CD14-positive monocyte (primary cell): ENCODE measurements around the gene GPS2. TPM values are rescaled to one million over a fixed set of nuclear protein-coding genes. Genes with fewer than 3 reads are reported as not detected.

Experiments
- DNase-seq, 3 donors: peaks; one replicate each; pipeline ENCODE4 v3.0.0-alpha.2; 2011 to 2022
- H2AFZ ChIP-seq: 2 replicates; pipeline ENCODE4 v1.6.0; 2012; ENCODE audit warnings: mild to moderate bottlenecking, low read depth, low read length, inconsistent platforms; ENCODE audit not compliant: insufficient read depth, poor library complexity, severe bottlenecking
- H3K27ac ChIP-seq, 2 donors: 1 replicate in 1 of 2; 2 replicates in 1 of 2; pipeline ENCODE4 v1.5.1; 2012 to 2013; ENCODE audit warnings: low read length in 2 of 2, control low read depth in 1 of 2, inconsistent platforms in 1 of 2, low read depth in 1 of 2, mild to moderate bottlenecking in 1 of 2
- H3K27me3 ChIP-seq, 2 donors: one replicate each; pipeline versions ENCODE4 v1.6.0 to v1.6.1; 2011 to 2013; ENCODE audit warnings: low read length in 2 of 2; ENCODE audit not compliant: control insufficient read depth in 2 of 2, insufficient read depth in 2 of 2
- H3K36me3 ChIP-seq, 2 donors: replicated peaks in 1 of 2; 1 replicate in 1 of 2; 2 replicates in 1 of 2; pipeline versions ENCODE4 v1.5.1 to v1.6.1; 2012 to 2013; ENCODE audit warnings: low read length in 2 of 2, control low read depth in 1 of 2, inconsistent platforms in 1 of 2, mild to moderate bottlenecking in 1 of 2; ENCODE audit not compliant: insufficient read depth in 2 of 2, control insufficient read depth in 1 of 2
- H3K4me1 ChIP-seq, 2 donors: 1 replicate in 1 of 2; 2 replicates in 1 of 2; pipeline versions ENCODE4 v1.5.1 to v1.6.1; 2012 to 2013; ENCODE audit warnings: low read length in 2 of 2, control low read depth in 1 of 2, inconsistent platforms in 1 of 2, mild to moderate bottlenecking in 1 of 2, moderate library complexity in 1 of 2; ENCODE audit not compliant: insufficient read depth in 2 of 2, control insufficient read depth in 1 of 2
- H3K4me2 ChIP-seq: replicated peaks from 2 replicates; pipeline ENCODE3; 2012; ENCODE audit warnings: low read length, moderate library complexity, mild to moderate bottlenecking; ENCODE audit not compliant: poor library complexity, severe bottlenecking; ENCODE audit errors: extremely low read depth
- H3K4me3 ChIP-seq, 3 experiments: fragments of 200-600 bp in 1 of 3; sonication (generic) in 1 of 3; replicated peaks in 1 of 3; 1 replicate in 2 of 3; 2 replicates in 1 of 3; pipeline ENCODE4 v1.5.1; 2011 to 2013; ENCODE audit warnings: low read length in 3 of 3, mild to moderate bottlenecking in 3 of 3, control low read depth in 2 of 3, low read depth in 2 of 3, inconsistent platforms in 1 of 3, moderate library complexity in 1 of 3
- H3K79me2 ChIP-seq: 2 replicates; pipeline ENCODE4 v1.6.0; 2012; ENCODE audit warnings: mild to moderate bottlenecking, control low read depth, inconsistent platforms, low read length, moderate library complexity; ENCODE audit not compliant: insufficient read depth
- H3K9ac ChIP-seq: 2 replicates; pipeline ENCODE4 v1.6.0; 2017; ENCODE audit warnings: low read length, mild to moderate bottlenecking; ENCODE audit not compliant: insufficient read depth, poor library complexity, severe bottlenecking
- H3K9me3 ChIP-seq, 2 donors: replicated peaks in 1 of 2; 1 replicate in 1 of 2; 2 replicates in 1 of 2; pipeline versions ENCODE4 v1.5.1 to v1.6.1; 2012 to 2013; ENCODE audit warnings: low read length in 2 of 2, control low read depth in 1 of 2; ENCODE audit not compliant: control insufficient read depth in 1 of 2, insufficient read depth in 1 of 2
- H4K20me1 ChIP-seq: 2 replicates; pipeline ENCODE4 v1.6.0; 2012; ENCODE audit warnings: mild to moderate bottlenecking, low read length, control low read depth, moderate library complexity; ENCODE audit not compliant: insufficient read depth
- H3K27ac Mint-ChIP-seq, 7 donors: one replicate each; pipeline ENCODE4 v1.8.0; 2020; ENCODE audit warnings: mild to moderate bottlenecking in 7 of 7, mixed read lengths in 7 of 7, moderate library complexity in 6 of 7, inconsistent platforms in 2 of 7
- H3K27me3 Mint-ChIP-seq, 3 donors: one replicate each; pipeline ENCODE4 v1.8.0; 2021 to 2022; ENCODE audit warnings: low read depth in 3 of 3, mild to moderate bottlenecking in 3 of 3, mixed read lengths in 3 of 3, moderate library complexity in 3 of 3, inconsistent platforms in 1 of 3
- H3K36me3 Mint-ChIP-seq, 2 donors: one replicate each; pipeline ENCODE4 v1.8.0; 2020; ENCODE audit warnings: mixed read lengths in 2 of 2, inconsistent platforms in 1 of 2, mild to moderate bottlenecking in 1 of 2
- H3K4me1 Mint-ChIP-seq: one replicate; pipeline ENCODE4 v1.8.0; 2020; ENCODE audit warnings: mild to moderate bottlenecking, mixed read lengths
- H3K4me3 Mint-ChIP-seq, 2 donors: one replicate each; pipeline ENCODE4 v1.8.0; 2020; ENCODE audit warnings: mild to moderate bottlenecking in 2 of 2, mixed read lengths in 2 of 2, moderate library complexity in 1 of 2
- H3K9me3 Mint-ChIP-seq, 7 donors: one replicate each; pipeline ENCODE4 v1.8.0; 2020 to 2022; ENCODE audit warnings: mixed read lengths in 7 of 7, mild to moderate bottlenecking in 6 of 7, moderate library complexity in 6 of 7, inconsistent platforms in 2 of 7
- CTCF ChIP-seq: fragments of 200-600 bp; IDR thresholded peaks from one replicate; pipeline ENCODE4 v1.8.0; 2022; ENCODE audit warnings: antibody characterized with exemption, mild to moderate bottlenecking
- WGBS: methylation state at CpG from one replicate; pipeline ENCODE4 v1.1.5; 2013; ENCODE audit warnings: missing lambda C conversion rate; ENCODE audit not compliant: insufficient coverage; 5-methylcytosine and 5-hydroxymethylcytosine counted together
- intact Hi-C, 2 donors: fragments of 100-400 bp; cut with micrococcal nuclease; formaldehyde crosslinking; loops; one replicate each; pipeline versions ENCODE4 v1.15.0 to v1.15.1; 2023
- polyA plus RNA-seq, 3 donors: library from polyadenylated mRNA; depleted of rRNA in 1 of 3; unstranded in 2 of 3; stranded (reverse) in 1 of 3; fragments of 300-500 nt in 2 of 3; fragments of >200 nt in 1 of 3; fragmentation: Illumina TruSeq in 2 of 3; gene quantifications; 1 replicate in 2 of 3; 2 replicates in 1 of 3; pipeline ENCODE4 v1.2.3, GENCODE V29; 2012 to 2021

The GPS2 gene
- polyA plus RNA-seq, 3 donors = 53.5 to 162 (median 59.6) TPM

GRCh38 chr17:7324438-7324779 lies 9.2 kb upstream of the GPS2 start:
- Histone ChIP-seq H4K20me1 (peaks cover 7% of the 10 kb centered on the region), H3K27ac (no peak overlapping the region), H2AFZ (no peak overlapping the region), H3K4me2 (no peak overlapping the region), H3K9ac (no peak overlapping the region), H3K27me3 (no peaks in the 10 kb centered on the region), H3K9me3 (no peaks in the 10 kb centered on the region), H3K36me3 (peaks cover 60 to 71% of the 10 kb centered on the region in 2 donors), H3K79me2 (peaks cover 18% of the 10 kb centered on the region), H3K4me1 (peaks cover 12 to 14% of the 10 kb centered on the region in 2 donors), H3K4me3 (no peak overlapping the region)
- H3K36me3 Mint-ChIP-seq = peaks cover 48 to 77% of the 10 kb centered on the region in 2 donors
- WGBS = 80% methylated on average over 1 of the region's 3 CpGs
- H3K4me3 Mint-ChIP-seq = no peak overlapping the region
- H3K4me1 Mint-ChIP-seq = peaks cover 12% of the 10 kb centered on the region
- TF ChIP-seq CTCF = peak; percentile 63
- DNase-seq = no peak
- intact Hi-C loops = loop anchor here in 1 of 2 donors (10.0 kb wide), 1 partner anchor 250 kb away; the partner anchor contains the start of gene CD68
- no peaks in the 10 kb centered on the region for H3K9me3 Mint-ChIP-seq
- H3K27me3 Mint-ChIP-seq = peaks cover 0 to 2% (median 0%) of the 10 kb centered on the region in 3 donors
- H3K27ac Mint-ChIP-seq = no peak overlapping the region

GRCh38 chr17:7323731-7324437 lies 8.7 kb upstream of the GPS2 start:
- Mint-ChIP-seq H3K4me3 (no peak overlapping the region), H3K27ac (no peak overlapping the region)
- 89% methylated on average over 28 of the region's 39 CpGs for WGBS

More at GRCh38 chr17:7323731-7324437, 8.7 kb upstream of the GPS2 start:
- intact Hi-C loops = loop anchor here in 1 of 2 donors (10.0 kb wide), 1 partner anchor 251 kb away; the partner anchor contains the start of gene CD68
- H3K4me3 ChIP-seq = no peak overlapping the region
- H3K79me2 ChIP-seq = peaks cover 18% of the 10 kb centered on the region
- H3K27me3 ChIP-seq = no peaks in the 10 kb centered on the region
- peaks cover 12 to 13% of the 10 kb centered on the region in 2 donors for H3K4me1 ChIP-seq
- no peaks in the 10 kb centered on the region for H3K9me3 ChIP-seq
- Mint-ChIP-seq H3K36me3 (peaks cover 49 to 82% of the 10 kb centered on the region in 2 donors), H3K9me3 (no peaks in the 10 kb centered on the region), H3K4me1 (peaks cover 11% of the 10 kb centered on the region), H3K27me3 (peaks cover 0 to 2% (median 0%) of the 10 kb centered on the region in 3 donors)
- H3K27ac ChIP-seq = no peak overlapping the region
- peaks cover 62 to 74% of the 10 kb centered on the region in 2 donors for H3K36me3 ChIP-seq
- peak; percentile 96 for TF ChIP-seq CTCF
- no peak overlapping the region for H3K4me2 ChIP-seq
- H3K9ac ChIP-seq = no peak overlapping the region
- peak in 2 of 3 donors; percentile 43 to 52 for DNase-seq
- H2AFZ ChIP-seq = no peak overlapping the region
- H4K20me1 ChIP-seq = peaks cover 7% of the 10 kb centered on the region
